Measurements from ENCODE around the gene CLDN19.

The CLDN19 gene

GRCh38 chr1:42692911-42693310 is 47.1 kb downstream of the CLDN19 start:
- Histone ChIP-seq H3K4me1 (ENCODE audit: control insufficient read depth, low read length) (peaks cover 22% of the 10 kb centered on the region), H3K27me3 (ENCODE audit: control insufficient read depth, low read length) (no peaks in the 10 kb centered on the region), H3K79me2 (ENCODE audit: control insufficient read depth, low read length) (peaks cover 100% of the 10 kb centered on the region), H3K4me2 (ENCODE audit: low read length) (no peak overlapping the region), H3K9me2 (replicated peaks; ENCODE audit: control insufficient read depth, low read length) (no peaks in the 10 kb centered on the region), H3K4me3 (ENCODE audit: low read length) (no peak overlapping the region), H3K27ac (ENCODE audit: low read depth, low read length) (no peak overlapping the region), H3K36me3 (ENCODE audit: control insufficient read depth, low read length) (peaks cover 100% of the 10 kb centered on the region), H3K9me3 (ENCODE audit: control insufficient read depth, insufficient read depth, low read length) (no peaks in the 10 kb centered on the region), H4K20me1 (ENCODE audit: control insufficient read depth, insufficient read depth, low read depth, low read length) (peaks cover 69% of the 10 kb centered on the region), H3F3A (ENCODE audit: control insufficient read depth, insufficient read depth) (peaks cover 18% of the 10 kb centered on the region)
- TF ChIP-seq CTCF (IDR thresholded peaks at IDR 0.05; ENCODE audit: low read depth, low read length, poor library complexity, severe bottlenecking) = no peak
- TF ChIP-seq EZH2phosphoT487 (IDR thresholded peaks at IDR 0.05; ENCODE audit: borderline replicate concordance, low read length) = no peak

- Histone ChIP-seq H3K27ac (ENCODE audit: low read depth, low read length) (no peak overlapping the region), H3K79me2 (ENCODE audit: control insufficient read depth, low read length) (peaks cover 100% of the 10 kb centered on the region), H3K4me3 (ENCODE audit: low read length) (no peak overlapping the region), H3K27me3 (ENCODE audit: control insufficient read depth, low read length) (no peaks in the 10 kb centered on the region), H3K36me3 (ENCODE audit: control insufficient read depth, low read length) (peaks cover 100% of the 10 kb centered on the region), H3K9me2 (replicated peaks; ENCODE audit: control insufficient read depth, low read length) (no peaks in the 10 kb centered on the region), H3F3A (ENCODE audit: control insufficient read depth, insufficient read depth) (peaks cover 18% of the 10 kb centered on the region), H3K9me3 (ENCODE audit: control insufficient read depth, insufficient read depth, low read length) (no peaks in the 10 kb centered on the region), H4K20me1 (ENCODE audit: control insufficient read depth, insufficient read depth, low read depth, low read length) (peaks cover 74% of the 10 kb centered on the region), H3K4me1 (ENCODE audit: control insufficient read depth, low read length) (peaks cover 27% of the 10 kb centered on the region), H3K4me2 (ENCODE audit: low read length) (no peak overlapping the region)
- TF ChIP-seq CTCF (IDR thresholded peaks at IDR 0.05; ENCODE audit: low read depth, low read length, poor library complexity, severe bottlenecking) (no peak), EZH2phosphoT487 (IDR thresholded peaks at IDR 0.05; ENCODE audit: borderline replicate concordance, low read length) (no peak)
Observed at GRCh38 chr1:42692461-42692860, 47.6 kb downstream of the CLDN19 start.

- Histone ChIP-seq H3K4me2 (ENCODE audit: low read length) (0 out of 2 replicates have a peak overlapping the region, but pooled peaks have one; percentile 14), H3K36me3 (ENCODE audit: control insufficient read depth, low read length) (peaks cover 100% of the 10 kb centered on the region), H3K9me3 (ENCODE audit: control insufficient read depth, insufficient read depth, low read length) (no peaks in the 10 kb centered on the region), H3F3A (ENCODE audit: control insufficient read depth, insufficient read depth) (peaks cover 24% of the 10 kb centered on the region), H3K4me3 (ENCODE audit: low read length) (no peak overlapping the region), H3K27ac (ENCODE audit: low read depth, low read length) (no peak overlapping the region), H4K20me1 (ENCODE audit: control insufficient read depth, insufficient read depth, low read depth, low read length) (peaks cover 83% of the 10 kb centered on the region), H3K9me2 (replicated peaks; ENCODE audit: control insufficient read depth, low read length) (no peaks in the 10 kb centered on the region), H3K4me1 (ENCODE audit: control insufficient read depth, low read length) (peaks cover 40% of the 10 kb centered on the region), H3K27me3 (ENCODE audit: control insufficient read depth, low read length) (no peaks in the 10 kb centered on the region), H3K79me2 (ENCODE audit: control insufficient read depth, low read length) (peaks cover 100% of the 10 kb centered on the region)
- TF ChIP-seq CTCF (IDR thresholded peaks at IDR 0.05; ENCODE audit: low read depth, low read length, poor library complexity, severe bottlenecking) = no peak
- TF ChIP-seq EZH2phosphoT487 (IDR thresholded peaks at IDR 0.05; ENCODE audit: borderline replicate concordance, low read length) = no peak
Observed at GRCh38 chr1:42691157-42691498, 48.9 kb downstream of the CLDN19 start.

Data from DOHH2 (cell line).